HL-60/S4 treated with retinoic acid at 250 ng/mL for 4 days and 3 days (cell line): Measurements from ENCODE around the gene USP49.

Experiments used
- in situ Hi-C: fragments of 300-500 bp; cut with MboI; formaldehyde crosslinking; loops from 2 replicates; pipeline ENCODE4 v1.7.0; 2022; ENCODE audit warnings: low sequenced_read_pairs

Gene USP49

GRCh38 chr6:41878246-41878645, 16.9 kb downstream of the USP49 start:
- in situ Hi-C loops, result no loop called here

DNA sequence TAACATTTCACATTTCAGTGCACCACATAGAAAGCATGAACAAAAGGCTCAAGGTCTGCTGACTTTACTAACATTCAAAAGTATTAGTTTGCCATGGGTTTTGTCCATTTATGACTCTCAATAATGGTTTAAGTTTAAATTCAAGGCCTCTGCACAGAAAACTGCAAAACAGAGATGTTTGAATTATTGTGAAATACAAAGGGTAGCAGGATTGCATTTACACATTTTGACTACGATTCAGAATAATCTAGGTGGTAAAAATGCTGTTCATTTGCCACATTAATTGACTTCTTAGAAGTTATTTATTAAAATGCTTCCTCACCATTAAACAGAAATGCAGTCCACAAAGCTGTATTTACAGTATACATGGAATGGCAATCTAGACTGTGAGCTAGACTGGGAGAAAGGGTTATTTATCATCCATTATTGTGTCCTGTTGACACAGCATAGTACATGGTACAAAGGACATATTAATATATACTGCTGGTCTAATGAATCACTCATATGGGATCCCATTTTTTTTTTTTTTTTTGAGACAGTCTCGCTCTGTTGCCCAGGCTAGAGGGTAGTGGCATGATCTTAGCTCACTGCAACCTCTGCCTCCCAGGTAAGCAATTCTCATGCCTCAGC, 18.0 kb downstream of the USP49 start:
- in situ Hi-C loops, result no loop called here

- in situ Hi-C loops, result no loop called here
Observed at GRCh38 chr6:41874741-41875140, 20.4 kb downstream of the USP49 start.

- in situ Hi-C loops, result no loop called here
Observed at GRCh38 chr6:41872147-41872546, 23.0 kb downstream of the USP49 start.

DNA sequence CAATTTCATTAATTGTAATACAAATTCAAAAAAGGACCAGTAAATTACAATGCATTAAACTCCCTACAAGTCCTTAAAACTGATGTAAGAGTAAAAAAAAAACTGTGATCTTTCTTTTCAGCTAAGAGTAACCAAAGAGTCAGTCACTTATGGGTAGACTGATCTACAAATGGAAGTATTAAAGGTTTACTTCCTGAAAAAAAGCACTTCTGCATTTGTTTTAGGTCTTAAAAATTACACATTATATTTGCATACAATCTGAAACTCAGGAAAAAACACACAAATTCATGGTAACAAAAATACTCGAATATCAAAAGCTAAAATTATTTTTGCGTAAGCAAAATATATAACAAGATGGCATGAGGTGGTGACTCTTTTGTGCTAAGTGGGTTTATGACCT, 23.5 kb downstream of the USP49 start:
- in situ Hi-C loops, result no loop called here

- in situ Hi-C loops, result no loop called here
Observed at GRCh38 chr6:41859356-41859755, 35.8 kb downstream of the USP49 start.

DNA sequence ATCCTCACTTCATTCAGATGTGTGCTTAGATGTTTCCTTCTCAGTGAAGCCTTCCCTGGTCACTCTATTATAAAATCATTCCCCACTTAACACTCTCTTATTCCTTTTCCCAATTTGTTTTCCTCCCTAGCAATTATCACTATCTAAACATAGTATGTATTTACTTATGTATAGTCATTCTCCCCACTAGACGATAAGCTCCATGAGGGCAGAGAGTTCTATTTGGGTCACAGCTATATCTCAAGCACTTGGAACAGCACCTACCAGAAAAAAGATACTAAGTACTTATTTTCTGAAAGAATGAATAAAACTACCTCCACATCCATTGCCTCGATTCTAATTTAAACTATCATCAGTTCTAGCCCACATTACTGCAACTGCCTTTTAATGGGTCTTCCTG, 36.5 kb downstream of the USP49 start:
- in situ Hi-C loops, result no loop called here

DNA sequence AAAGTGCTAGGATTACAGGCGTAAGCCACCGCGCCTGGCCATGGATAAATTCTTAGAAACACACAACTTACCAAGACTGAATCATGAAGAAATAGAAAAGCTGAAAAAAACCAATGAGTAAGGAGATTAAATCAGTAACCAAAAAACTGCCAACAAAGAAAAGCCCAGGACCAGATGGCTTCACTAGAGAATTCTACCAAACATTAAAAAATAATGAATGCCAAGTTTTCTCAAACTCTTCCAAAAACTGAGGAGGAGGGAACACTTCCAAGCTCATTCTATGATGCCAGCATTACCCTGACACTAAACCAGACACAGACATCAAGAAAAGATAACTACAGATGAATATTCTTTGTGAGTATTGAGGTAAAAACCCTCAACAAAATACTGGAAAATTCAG, 44.3 kb downstream of the USP49 start:
- in situ Hi-C loops, result no loop called here

GRCh38 chr6:41846666-41847237, 48.4 kb downstream of the USP49 start:
- in situ Hi-C loops, result no loop called here

GRCh38 chr6:41843178-41843577, 52.0 kb downstream of the USP49 start:
- in situ Hi-C loops, result no loop called here

- in situ Hi-C loops, result no loop called here
Observed at GRCh38 chr6:41840326-41840725, 54.8 kb downstream of the USP49 start.

DNA sequence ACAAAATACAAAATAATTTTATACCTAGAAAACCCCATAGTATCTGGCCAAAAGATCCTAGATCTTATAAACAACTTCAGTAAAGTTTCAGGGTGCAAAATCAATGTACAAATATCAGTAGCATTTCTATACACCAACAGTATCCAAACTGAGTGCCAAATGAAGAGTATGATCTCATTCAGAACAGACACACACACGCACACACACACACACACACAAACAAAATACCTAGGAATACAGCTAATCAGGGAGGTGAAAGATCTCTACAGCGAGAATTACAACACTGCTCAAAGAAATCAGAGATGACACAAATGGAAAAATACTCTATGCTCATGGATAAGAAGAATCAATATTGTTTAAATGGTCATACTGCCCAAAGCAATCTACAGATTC, 58.5 kb downstream of the USP49 start:
- in situ Hi-C loops, result no loop called here

DNA sequence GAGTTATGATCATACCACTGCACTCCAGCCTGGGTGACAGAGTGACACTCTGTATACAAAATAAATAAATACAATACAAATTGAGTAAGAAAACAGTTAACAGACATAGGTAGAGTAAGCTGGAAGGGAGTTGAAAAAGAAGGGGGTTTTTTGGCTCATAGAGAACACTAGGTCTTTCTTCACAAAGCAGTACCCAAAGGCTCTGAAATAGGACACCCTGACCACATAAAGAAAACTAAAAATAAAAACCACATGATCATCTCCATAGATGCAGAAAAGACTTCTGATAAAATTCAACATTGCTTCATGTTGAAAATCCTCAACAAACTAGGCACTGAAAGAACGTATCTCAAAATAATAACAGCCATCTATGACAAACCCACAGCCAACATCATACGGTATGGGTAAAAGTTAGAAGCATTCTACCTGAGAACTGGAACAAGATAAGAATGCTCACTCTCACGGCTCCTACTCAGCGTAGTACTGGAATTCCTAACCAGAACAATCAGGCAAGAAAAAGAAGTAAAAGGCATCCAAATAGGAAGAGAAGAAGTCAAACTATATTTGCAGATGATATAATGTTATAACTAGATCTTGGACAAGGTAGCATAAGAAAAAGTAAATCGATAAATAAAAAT, 59.0 kb downstream of the USP49 start:
- in situ Hi-C loops, result no loop called here

DNA sequence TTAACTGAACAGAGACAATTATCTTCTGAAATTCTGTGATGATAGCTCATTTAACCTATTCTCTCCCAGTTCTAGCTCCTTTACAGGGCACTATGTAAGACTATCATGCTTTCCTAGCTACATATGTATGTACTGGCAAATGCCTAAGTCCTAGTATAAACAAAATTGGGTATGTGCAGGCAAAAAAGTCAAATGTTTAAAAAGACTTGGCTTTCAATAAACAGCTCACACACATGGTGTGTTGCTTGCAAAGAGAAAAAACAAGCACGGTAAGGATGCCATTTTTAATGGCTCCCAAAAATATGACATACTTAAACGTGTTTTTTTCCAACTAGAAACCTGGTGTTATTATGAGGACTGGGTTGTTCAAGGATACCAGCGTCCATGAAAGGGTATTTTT, 62.9 kb downstream of the USP49 start:
- in situ Hi-C loops, result no loop called here

GRCh38 chr6:41826343-41827022, 68.7 kb downstream of the USP49 start:
- in situ Hi-C loops, result no loop called here

DNA sequence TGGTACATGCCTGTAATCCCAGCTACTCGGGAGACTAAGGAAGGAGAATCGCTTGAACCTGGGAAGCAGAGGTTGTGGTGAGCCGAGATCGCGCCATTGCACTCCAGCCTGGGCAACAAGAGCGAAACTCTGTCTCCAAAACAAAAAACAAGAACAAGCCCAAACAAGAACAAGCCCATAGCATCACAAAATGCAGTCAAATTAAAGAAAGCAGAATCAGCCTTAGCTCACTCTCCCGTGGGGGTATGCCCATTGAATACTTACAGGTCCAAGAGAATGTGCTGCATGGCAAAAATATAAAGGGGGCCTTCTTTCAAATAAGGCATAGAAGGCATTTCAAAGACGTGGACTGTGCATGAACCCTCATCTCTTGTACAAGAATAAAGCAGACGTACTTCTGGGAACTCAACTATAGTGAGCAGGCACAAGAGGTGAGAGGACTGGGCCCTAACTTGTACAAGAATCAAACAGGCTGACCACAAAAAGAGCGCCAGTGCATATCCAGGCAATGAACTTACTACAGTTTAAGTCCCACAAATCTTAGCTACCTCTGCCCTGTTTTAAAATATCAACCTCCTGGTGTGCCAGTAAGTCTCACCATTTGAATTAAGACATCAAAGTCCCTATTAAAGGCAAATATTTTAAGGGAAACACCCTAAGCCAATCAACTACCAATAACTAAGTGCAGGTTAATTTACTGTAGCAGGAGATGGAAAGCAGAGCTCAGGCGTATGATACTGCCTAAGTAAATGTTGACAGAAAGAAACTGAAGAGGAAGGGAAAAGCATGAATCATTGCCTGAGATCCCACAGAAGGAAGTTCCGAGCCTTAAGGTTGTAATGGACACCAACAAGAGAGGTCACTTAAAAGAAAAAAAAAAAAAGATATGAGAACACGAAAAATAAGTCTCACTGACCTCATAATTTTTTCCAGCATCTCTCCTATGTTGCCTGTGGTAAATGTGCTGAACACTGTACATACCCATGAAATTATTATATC, 70.3 kb downstream of the USP49 start:
- in situ Hi-C loops, result no loop called here

- in situ Hi-C loops, result no loop called here
Observed at GRCh38 chr6:41823178-41823577, 72.0 kb downstream of the USP49 start.

DNA sequence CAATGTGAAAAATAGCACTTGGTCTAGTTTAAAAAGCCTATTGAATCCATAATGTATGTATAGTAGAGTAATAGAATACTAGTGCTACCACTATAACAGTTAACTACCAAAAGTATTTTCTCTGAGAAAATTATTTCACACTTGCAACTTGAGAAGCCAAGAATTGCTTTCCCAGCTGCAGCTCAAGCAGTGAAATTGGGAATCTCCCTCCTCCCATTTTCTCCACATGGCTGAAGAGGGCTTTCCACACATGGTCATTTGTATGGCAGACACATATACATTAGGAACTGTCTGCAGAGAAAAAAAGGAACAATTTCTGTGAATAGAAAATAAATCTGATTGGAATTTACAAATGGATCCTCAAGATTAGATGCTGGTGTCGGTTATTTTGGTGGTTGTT, 73.2 kb downstream of the USP49 start:
- in situ Hi-C loops, result no loop called here

DNA sequence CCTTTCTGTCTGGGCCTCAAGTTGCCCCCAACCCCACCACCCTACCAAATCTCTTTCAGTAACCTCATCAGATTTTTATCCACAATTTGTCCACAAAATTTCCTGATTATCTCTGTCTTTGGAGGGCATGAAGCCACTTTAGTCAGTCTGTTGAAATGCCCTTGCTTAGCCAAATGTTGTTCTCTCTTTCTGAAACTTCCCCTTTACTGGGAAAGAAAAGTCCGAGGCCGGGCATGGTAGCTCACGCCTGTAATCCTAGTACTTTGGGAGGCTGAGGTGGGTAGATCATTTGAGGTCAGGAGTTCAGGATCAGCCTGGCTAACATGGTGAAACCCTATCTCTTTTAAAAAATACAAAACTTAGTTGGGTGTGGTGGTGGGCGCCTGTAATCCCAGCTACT, 73.9 kb downstream of the USP49 start:
- in situ Hi-C loops, result no loop called here

GRCh38 chr6:41818271-41819054, 76.7 kb downstream of the USP49 start:
- in situ Hi-C loops, result no loop called here
